Prostate gland (tissue), 2 donors: Measurements from ENCODE around the gene LPAR1. TPM values are rescaled to one million over a fixed set of nuclear protein-coding genes. Genes with fewer than 3 reads are reported as not detected.
A peak's percentile ranks its signal among the peaks of the same experiment; 100 is the strongest.
"Not testable (repeated sequence)": the region's sequence is repeated elsewhere in the genome, so short reads cannot be mapped to it uniquely, and the experiment has no call there.

Experiments
- DNase-seq: peaks from one replicate; pipeline ENCODE4 v3.0.0-alpha.2; 2019; ENCODE audit warnings: low spot score
- H3K27ac ChIP-seq, 2 donors: fragments of 200-600 bp; sonication (generic); 2 replicates each; pipeline ENCODE4 v1.5.1; 2017 to 2019
- H3K27me3 ChIP-seq: fragments of 200-600 bp; sonication (generic); replicated peaks from 2 replicates; pipeline ENCODE4 v1.5.1; 2019; ENCODE audit not compliant: insufficient read depth
- H3K36me3 ChIP-seq, 2 donors: fragments of 200-600 bp; sonication (generic); 1 replicate in 1 of 2; 2 replicates in 1 of 2; pipeline versions ENCODE4 v1.5.1 to v1.8.1; 2017 to 2019
- H3K4me1 ChIP-seq: fragments of 200-600 bp; sonication (generic); replicated peaks from 2 replicates; pipeline ENCODE4 v1.5.1; 2019
- H3K4me3 ChIP-seq, 2 donors: fragments of 200-600 bp; sonication (generic); 2 replicates each; pipeline ENCODE4 v1.5.1; 2017 to 2019
- H3K9me3 ChIP-seq: fragments of 200-600 bp; sonication (generic); 2 replicates; pipeline ENCODE4 v1.5.1; 2017
- CTCF ChIP-seq, 4 experiments: fragments of 200-600 bp in 2 of 4; fragments of 450-650 bp in 2 of 4; sonication (generic) in 2 of 4; IDR thresholded peaks; 1 replicate in 3 of 4; 2 replicates in 1 of 4; pipeline ENCODE4 v1.5.1; 2016 to 2019; ENCODE audit warnings: antibody characterized with exemption in 4 of 4, mild to moderate bottlenecking in 2 of 4, moderate library complexity in 2 of 4
- POLR2A ChIP-seq: fragments of 450-650 bp; IDR thresholded peaks from one replicate; pipeline ENCODE4 v1.6.1; 2016; ENCODE audit warnings: antibody characterized with exemption, mild to moderate bottlenecking
- POLR2AphosphoS5 ChIP-seq: sonication (generic); formaldehyde crosslinking; IDR thresholded peaks from one replicate; pipeline ENCODE4 v1.6.1; 2017; ENCODE audit warnings: antibody characterized with exemption
- WGBS: methylation state at CpG from one replicate; pipeline ENCODE4 v1.1.5; 2018; 5-methylcytosine and 5-hydroxymethylcytosine counted together
- intact Hi-C: fragments of 100-400 bp; cut with DNase I; formaldehyde crosslinking; loops from one replicate; pipeline ENCODE4 v1.14.2; 2022
- total RNA-seq, 2 donors: library from RNA; depleted of rRNA; stranded (reverse); fragments of >200 nt; gene quantifications; one replicate each; pipeline ENCODE4 v1.1.0, GENCODE V29; 2016

The LPAR1 gene
- total RNA-seq, 2 donors from 2014 or later, result 10.8 to 29.2 TPM

DNA sequence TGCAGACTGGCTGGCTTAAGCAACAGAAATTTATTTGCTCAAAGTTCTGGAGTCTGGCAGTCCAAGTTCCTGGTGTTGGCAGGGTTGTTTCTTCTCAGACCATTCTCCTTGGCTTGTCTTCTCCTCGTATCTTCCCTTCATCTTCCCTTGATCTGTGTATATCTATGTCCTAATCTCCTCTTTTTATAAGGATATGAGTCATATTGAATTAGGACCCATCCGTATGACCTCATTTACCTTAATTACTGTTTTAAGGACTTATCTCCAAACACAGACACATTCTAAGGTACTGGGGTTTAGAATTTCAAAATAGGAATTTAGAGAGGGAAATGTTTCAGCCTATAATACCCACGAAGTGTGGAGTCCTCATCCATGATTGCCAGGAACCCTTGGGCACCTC, 13.1 kb upstream of the LPAR1 start:
- Histone ChIP-seq H3K9me3 (no peaks in the 10 kb centered on the region), H3K4me3 (no peak overlapping the region), H3K27me3 (no peaks in the 10 kb centered on the region), H3K36me3 (no peaks in the 10 kb centered on the region), H3K27ac (no peak overlapping the region), H3K4me1 (no peaks in the 10 kb centered on the region)
- WGBS, result 54% methylated on average over 3 of the region's 3 CpGs
- no peak for DNase-seq
- intact Hi-C loops, result no loop called here
- no peak for TF ChIP-seq POLR2A
- TF ChIP-seq POLR2AphosphoS5, result no peak
- TF ChIP-seq CTCF (IDR thresholded peaks at IDR 0.05), result no peak

DNA sequence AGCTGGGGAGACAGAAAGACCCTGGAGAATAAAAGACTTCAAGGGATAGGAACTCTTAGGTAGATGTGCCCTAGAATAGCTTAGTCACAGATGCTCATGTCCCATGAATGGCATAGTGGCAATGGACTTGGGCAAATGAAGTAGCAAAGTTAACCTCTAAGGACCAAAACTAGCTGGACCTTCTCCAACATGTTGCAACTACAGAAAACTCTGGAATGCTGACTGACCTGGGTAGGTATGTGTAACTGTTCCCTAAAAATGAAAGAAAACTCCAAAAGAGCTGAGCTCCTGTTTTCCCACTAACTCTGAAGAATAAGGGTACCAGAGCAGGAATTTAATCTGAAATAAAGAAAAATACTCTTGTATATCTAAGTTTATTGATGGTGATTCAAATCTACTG, 12.5 kb upstream of the LPAR1 start:
- DNase-seq, result no peak
- Histone ChIP-seq H3K27ac (no peak overlapping the region), H3K4me3 (no peak overlapping the region), H3K36me3 (no peaks in the 10 kb centered on the region), H3K27me3 (no peaks in the 10 kb centered on the region), H3K4me1 (no peaks in the 10 kb centered on the region), H3K9me3 (no peaks in the 10 kb centered on the region)
- no peak for TF ChIP-seq POLR2AphosphoS5
- no peak for TF ChIP-seq POLR2A
- intact Hi-C loops, result no loop called here

GRCh38 chr9:111047287-111047686, 9.0 kb upstream of the LPAR1 start:
- WGBS, result 98% methylated on average over 2 of the region's 2 CpGs
- DNase-seq, H3K27ac ChIP-seq, H3K4me3 ChIP-seq, H3K27me3 ChIP-seq, H3K36me3 ChIP-seq, H3K9me3 ChIP-seq, intact Hi-C loops, H3K4me1 ChIP-seq: not testable (repeated sequence)

DNA sequence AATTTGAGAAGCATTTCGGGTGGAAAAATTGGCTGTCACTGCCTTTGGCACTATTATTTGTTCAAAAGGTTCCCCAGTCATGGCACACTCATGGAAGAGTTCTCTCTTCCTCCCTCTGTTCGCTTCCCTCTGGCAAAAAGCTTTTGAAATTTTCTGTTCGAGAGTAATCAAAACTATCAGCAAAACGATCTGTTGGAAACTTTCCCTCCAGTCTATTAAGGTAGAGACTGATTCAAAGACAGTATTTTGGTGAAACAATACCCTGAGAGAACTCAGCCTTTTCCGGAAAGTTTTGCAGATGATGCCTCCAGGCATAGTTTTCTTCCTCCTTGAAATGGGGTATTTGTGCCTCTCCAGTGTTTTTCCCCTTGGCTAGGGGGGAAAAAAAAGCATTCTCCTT, 3.6 kb upstream of the LPAR1 start:
- Histone ChIP-seq H3K4me3 (no peak overlapping the region), H3K9me3 (no peaks in the 10 kb centered on the region), H3K27me3 (no peaks in the 10 kb centered on the region), H3K4me1 (no peaks in the 10 kb centered on the region), H3K27ac (no peak overlapping the region), H3K36me3 (no peaks in the 10 kb centered on the region)
- TF ChIP-seq POLR2A (no peak), POLR2AphosphoS5 (peak; percentile 30)
- WGBS, result 16% methylated on average over 5 of the region's 5 CpGs
- intact Hi-C loops, result no loop called here
- DNase-seq, result peak; percentile 15

- DNase-seq, result peak; percentile 12
- no peaks in the 10 kb centered on the region for H3K27me3 ChIP-seq
- intact Hi-C loops, result no loop called here
- WGBS, result 40% methylated on average over 3 of the region's 3 CpGs
- no peak overlapping the region for H3K4me3 ChIP-seq
- no peaks in the 10 kb centered on the region for H3K9me3 ChIP-seq
- no peaks in the 10 kb centered on the region for H3K36me3 ChIP-seq
- TF ChIP-seq CTCF (IDR thresholded peaks at IDR 0.05), result no peak
- peak; percentile 39 for TF ChIP-seq POLR2AphosphoS5
- TF ChIP-seq POLR2A, result no peak
- H3K27ac ChIP-seq, result no peak overlapping the region
- no peaks in the 10 kb centered on the region for H3K4me1 ChIP-seq
These were observed 2.2 kb upstream of the LPAR1 start for GRCh38 chr9:111040494-111040893.

GRCh38 chr9:111039231-111039906, 1.1 kb upstream of the LPAR1 start:
- Histone ChIP-seq H3K36me3 (no peaks in the 10 kb centered on the region), H3K4me3 (peak overlapping the region in 1 of 2 donors; percentile 71), H3K27me3 (no peaks in the 10 kb centered on the region), H3K27ac (peak overlapping the region; percentile 89 to 92), H3K9me3 (no peaks in the 10 kb centered on the region), H3K4me1 (no peaks in the 10 kb centered on the region)
- intact Hi-C loops, result loop anchor here (5.0 to 10.0 kb wide), 3 partner anchors 258 to 385 kb away; no protein-coding TSS in a partner anchor
- TF ChIP-seq POLR2AphosphoS5 (no peak), CTCF (IDR thresholded peaks at IDR 0.05) (no peak), POLR2A (no peak)
- 42% methylated on average over 23 of the region's 23 CpGs for WGBS
- peak; percentile 15 for DNase-seq
